ENCODE data around the gene FCSK.
A peak's percentile ranks its signal among the peaks of the same experiment; 100 is the strongest.

The FCSK gene

DNA sequence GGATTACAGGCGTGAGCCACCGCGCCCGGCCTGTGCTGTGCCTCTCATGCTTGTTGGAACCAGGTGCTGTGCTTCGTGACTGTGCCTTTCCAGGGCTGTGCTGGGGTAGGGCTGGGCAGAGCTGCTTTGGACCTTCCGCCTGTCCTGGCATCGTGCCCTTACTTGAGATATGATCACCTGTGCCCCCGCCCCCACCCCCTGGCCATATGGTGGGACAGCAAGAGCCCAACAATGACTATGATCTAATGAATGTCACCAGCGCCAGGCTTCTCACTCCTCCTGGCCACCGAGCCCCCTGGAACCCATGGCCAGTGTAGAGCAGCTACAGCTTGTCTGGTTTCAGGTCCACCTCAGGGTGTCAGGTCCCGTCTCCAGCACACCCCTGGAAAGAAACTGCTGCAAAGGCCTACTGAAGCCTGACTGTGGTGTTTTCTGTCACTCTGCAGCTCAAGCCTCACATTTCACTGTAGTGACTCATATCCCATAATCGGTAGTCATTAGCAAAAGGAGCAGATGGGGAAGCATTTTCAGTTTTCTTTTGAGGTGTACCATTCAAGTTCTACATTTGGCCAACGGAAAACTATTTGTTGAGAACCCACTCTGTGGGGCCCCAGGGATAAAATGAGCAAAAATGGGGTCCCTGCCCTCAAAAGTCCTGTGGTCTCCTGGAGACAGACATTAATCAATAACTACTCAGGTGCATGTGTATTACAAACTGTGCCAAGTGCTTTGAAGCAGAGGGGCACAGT is 22.1 kb downstream of the FCSK start:
- no peak for DNase-seq (ENCODE audit: low read depth, low spot score)

DNA sequence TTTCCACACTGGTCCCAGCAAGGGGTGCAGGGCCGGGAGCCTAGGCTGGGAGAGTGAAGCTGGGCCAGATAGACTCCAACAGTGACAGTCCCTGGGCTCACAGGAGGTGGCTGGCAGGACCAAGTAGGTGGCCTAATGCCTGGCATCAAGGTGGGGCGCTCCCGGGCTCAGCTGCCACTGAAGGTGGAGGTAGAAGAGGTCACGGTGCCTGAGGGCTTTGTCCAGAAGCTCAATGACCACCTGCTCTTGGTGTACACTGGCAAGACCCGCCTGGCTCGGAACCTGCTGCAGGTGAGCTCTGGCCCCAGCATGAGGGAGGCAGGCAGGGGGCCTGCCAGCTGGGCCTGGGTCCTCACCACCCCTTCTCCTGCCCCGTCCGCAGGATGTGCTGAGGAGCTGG is 23.8 kb downstream of the FCSK start:
- no peak for DNase-seq (ENCODE audit: low read depth, low spot score)

DNA sequence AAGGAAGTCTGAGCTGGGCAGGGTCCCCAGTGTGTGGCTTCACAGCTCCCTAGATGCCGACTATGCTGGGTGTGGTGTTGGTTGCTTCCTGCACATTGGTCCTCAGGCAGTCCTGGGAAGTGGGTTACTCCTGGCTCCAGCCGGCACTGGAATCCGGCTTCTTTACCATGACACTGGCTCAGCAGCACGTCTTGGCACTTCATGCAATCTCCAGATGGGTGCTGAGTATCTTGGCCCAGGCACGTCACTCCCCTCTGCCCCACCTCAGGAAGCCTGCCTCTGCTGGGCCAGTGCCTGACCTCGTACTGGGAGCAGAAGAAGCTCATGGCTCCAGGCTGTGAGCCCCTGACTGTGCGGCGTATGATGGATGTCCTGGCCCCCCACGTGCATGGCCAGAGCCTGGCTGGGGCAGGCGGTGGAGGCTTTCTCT is 24.5 kb downstream of the FCSK start:
- peak; percentile 45 for DNase-seq (ENCODE audit: low read depth, low spot score)

DNA sequence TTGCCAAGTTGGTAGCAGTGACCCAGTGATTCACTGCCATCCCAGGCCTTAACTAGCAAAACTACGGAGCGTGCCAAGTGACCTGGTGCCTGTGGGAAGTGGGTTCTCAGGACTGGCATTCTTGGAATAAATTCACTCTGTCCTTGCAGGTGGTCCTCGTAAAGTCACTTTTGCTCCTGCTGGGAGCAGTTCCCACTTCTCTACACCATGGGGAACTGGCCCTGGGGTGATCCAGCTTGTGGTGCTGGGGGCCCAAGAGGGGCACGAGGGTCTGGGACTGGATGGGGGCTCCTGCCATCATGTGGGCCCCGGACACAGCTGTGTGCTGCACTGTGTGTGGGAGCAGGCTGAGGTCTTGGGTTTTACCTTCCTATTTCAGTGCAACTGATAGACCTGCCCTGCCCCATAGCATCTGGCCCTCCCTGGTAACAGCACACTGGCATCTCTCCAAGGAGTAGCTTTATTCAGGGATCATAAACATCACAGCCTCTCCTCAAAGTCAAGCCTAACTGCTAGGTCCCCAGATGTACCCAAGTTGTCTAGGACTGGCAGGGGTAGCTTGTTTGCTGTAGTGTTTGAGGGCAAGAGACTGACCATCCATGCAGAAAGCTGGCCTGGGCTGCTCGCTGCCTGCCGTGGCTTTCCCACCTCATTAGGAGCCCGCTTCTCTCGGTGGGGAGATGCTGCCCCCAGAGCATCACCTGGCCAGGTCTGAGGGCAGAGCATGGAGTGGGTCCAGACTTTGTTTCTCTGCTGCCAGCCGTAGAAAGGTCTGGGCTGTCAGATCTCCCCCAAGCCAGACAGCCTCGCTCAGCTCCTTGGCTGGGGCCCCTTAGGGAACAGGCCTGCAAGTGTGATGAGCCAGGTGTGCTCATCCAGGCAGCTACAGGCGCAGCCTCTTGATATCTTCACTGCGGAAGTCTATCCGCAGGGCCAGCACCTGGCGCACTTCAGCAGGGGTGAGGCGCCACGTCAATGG is 26.0 kb downstream of the FCSK start:
- DNase-seq (ENCODE audit: low read depth, low spot score): no peak

DNA sequence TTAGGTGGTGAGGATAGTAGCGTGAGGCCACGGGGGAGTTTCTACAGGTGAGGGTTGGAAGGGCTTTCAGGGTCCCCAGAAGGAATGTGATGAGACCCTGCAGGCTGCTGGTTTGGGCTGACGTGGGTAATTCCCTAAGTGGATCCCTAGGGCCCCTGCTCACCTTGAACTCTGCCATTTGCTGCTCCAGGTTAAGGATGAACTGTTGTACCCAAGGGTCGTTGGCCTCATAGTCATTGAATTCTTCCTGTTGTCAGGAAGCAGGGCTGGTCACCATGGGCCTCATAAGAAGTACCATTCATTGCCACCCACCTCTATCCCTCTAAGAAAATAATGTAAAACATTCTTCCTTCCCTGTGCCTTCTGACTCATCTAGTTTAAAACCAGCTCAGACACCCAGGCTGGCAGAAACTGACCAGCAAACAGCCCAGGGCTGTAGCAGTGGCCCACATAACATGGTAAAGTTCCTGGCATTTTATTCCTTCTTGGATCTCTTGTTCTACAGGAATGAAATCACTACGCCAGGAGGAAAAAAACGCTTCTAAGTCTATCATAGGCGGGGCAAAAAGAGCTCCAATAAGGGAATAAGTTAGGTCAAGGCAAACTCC is 27.6 kb downstream of the FCSK start:
- no peak for DNase-seq (ENCODE audit: low read depth, low spot score)

DNA sequence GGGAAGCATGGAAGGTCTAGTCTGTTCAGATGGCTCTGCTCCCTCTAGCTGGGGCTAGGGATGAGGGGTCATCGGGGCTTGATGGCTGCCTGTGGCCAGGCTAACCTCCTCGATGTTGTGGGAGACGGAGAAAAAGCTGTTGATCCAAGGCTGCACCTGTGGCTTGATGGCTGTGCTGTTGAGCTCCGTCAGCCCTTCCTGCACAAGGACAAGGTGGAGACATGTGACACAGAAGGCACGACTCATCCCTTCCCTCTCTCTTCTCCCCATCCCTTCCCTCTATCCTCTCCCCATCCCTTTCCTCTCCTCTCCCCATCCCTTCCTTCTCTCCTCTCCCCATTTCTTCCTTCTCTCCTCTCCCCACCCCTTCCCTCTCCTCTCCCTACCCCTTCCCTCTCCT is 28.2 kb downstream of the FCSK start:
- no peak for DNase-seq (ENCODE audit: low read depth, low spot score)

DNA sequence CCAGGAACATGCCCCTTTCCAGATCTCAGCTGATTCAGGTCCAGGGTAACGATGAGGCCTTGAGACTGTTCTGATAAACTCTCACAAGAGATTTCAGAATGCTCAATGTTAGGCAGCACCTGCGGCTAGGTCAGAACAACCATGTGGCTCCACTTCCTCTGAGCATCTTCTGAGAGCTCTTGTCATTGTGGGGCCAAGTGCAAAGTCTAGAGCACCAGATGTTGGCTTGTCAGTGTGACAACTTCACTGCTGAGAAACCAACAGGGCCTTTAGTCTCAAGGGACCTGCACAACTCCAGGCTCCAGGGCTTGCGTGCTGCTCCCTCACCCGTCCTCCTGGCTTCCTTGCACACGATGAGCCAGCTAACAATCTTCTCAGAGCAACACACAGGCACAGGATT is 29.0 kb downstream of the FCSK start:
- DNase-seq (ENCODE audit: low read depth, low spot score): no peak

DNA sequence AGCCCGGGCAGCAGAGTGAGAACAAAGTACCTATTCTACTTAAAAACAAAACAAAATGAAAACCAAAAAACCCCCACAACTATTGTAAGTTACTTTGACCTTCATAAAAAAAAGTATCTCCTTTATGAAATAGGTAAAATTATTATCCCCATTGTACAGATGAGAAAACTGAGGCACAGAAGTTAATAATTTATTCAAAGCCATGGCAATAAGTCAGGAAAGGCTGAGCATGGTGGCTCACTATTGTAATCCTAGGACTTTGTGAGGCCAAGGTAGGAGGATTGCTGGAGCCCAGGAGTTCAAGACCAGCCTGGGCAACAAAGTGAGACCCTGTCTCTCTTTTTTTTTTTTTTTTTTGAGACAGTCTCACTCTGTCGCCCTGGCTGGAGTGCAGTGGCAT is 30.5 kb downstream of the FCSK start:
- DNase-seq (ENCODE audit: low read depth, low spot score): no peak

DNA sequence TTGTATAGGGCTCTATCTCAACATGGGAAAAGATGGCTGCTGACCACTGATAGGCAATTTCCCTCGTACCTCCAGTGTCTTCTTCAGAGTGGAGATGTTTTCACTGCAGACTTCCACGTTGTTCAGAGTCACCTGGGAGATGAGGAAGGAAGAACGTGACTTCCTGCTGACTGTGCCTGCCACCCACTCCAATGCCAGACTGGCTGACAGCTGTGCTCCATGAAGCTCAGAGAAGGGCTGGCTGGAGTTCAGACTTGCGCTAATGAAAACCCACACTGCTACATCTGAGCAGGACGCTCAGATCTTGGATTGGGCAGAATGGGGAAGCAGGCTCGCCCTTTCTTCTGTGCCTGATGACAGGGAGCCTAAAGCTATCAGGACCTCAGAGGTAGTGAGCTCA is 35.9 kb downstream of the FCSK start:
- DNase-seq (ENCODE audit: low read depth, low spot score): no peak

DNA sequence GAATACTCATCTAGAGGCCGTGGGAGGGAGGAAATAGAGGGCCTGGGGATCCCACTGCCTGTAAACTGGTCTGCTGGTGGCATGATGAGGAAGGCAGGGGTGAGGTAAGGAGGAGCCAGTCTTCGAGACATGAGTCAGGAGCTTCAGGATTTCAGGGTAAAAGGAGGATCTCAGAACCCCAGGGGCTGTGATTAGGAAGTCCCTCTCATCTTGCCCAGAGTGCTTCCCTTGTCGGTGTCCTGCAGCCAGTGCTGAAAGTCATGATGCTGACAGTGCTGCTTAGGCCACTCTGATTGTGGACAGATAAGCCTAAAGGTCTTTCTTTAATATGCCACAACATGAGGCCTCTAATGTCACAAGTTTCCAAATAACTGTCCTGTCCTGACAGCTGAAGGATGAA is 39.4 kb downstream of the FCSK start:
- no peak for DNase-seq (ENCODE audit: low read depth, low spot score)

DNA sequence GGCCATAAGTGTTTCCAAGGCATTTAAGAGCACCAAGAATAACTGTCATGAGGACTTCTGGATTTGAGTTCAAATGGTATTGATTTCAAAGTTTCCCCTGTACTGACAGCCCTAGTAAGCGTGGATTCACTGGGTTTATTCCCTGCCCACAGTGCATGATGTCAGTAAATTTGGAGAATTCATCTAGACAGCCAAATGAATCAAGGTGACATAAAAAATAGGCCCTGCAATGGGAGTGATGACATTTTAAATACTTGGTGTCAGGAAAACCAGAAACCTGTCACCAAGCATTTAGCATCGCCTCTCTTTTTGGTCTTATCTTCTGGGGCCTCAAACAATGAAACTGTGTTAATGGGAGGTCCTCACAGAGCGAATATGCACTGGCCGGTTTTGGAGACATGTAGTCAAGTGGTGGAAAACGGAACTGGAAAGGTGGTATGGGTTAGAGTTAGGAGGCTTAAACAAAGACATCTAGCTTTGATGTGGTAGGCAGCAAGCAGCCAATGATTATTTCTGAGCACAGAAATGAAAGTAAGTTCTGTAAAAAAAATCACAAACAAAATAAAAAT is 39.9 kb downstream of the FCSK start:
- DNase-seq (ENCODE audit: low read depth, low spot score): no peak

DNA sequence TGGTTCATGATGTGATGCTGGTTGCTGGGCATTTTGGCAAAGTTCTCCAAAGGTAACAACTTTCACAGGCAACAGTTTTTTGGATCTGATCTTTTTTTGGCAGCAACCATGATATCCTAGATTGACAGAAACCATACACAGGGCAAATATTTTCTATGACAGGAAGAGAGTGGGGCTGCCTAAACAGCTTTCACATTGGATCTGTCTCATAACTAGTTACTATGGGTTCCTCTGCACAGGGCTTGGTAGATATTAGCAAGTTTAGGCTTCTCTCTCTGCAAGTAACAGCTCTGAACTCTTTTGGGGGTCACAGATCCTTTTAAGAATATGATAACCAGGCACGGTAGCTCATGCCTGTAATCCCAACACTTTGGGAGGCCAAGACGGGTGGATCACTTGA is 40.4 kb downstream of the FCSK start:
- no peak for DNase-seq (ENCODE audit: low read depth, low spot score)

DNA sequence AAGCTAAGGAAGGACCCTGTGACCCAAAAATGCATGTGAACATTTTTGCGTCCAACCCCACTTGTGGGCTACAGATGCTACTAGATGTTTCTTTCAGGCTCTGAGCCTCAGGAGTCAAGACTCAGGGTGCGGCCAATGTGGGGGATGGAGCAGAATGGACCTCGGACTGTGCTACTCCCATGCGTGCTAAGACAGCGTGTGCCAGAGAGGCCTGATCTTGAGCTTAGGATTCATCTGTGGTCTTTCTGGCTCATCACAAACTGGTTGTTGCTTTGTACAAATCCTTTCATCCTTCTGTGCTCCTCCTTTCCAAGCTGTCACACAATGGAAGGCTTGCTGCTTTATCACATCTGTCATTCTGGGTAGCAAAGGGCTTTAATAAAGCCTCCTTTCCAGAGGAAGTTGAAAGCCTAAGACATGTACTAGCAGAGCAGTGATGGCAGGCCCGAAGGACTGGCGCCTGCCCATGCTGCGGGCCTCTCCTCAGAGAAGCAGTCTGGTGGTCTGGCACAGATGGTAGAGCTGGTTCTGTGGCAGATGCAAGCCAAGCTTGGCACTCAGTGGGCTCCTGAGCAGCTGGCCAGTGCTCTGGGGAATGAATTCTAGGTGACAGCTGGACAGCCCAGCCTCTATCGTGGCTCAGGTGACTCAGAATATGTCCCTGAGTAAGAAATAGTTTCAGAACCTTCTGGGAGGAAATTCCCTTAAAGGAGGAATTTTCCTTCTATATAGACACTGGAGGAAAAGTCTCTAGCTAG is 41.2 kb downstream of the FCSK start:
- no peak for DNase-seq (ENCODE audit: low read depth, low spot score)

DNA sequence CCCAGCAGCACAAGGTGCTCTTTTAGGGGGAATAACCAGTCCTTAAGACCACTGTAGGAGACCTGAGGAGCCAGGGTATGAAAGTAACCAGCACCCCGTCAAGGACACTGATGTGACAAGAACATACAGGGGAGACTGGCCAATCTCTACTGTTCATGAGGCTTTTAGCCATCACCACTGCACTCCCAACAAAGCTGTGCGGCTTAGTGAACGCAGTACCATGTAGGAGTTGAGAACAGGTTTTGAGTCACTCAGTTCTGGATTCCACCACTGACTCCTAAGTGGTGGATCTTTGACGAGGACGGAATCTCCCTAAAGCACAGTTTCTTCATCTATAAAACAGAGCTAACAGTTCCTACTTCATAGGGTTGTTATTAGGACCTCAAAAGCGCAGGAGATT is 42.1 kb downstream of the FCSK start:
- no peak for DNase-seq (ENCODE audit: low read depth, low spot score)

DNA sequence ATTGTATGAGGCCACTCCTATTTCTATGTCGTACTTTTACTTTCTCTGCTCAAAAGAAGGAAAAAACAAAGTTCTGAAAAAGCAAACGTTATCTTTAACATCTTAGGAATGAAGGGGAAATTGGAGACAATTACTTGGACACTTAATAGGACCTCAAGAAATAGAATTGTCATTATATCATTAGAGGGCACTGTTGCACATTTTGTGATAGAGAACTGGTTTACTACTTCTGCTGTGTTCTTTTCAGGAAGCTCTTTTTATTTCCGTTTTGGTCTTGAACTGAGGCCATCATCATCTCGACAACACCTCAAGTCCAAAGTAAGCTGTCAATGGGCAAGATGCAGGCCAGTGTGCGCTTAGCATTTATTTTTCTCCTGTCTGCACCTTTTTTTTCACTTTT is 54.4 kb downstream of the FCSK start:
- DNase-seq (ENCODE audit: low read depth, low spot score): no peak

DNA sequence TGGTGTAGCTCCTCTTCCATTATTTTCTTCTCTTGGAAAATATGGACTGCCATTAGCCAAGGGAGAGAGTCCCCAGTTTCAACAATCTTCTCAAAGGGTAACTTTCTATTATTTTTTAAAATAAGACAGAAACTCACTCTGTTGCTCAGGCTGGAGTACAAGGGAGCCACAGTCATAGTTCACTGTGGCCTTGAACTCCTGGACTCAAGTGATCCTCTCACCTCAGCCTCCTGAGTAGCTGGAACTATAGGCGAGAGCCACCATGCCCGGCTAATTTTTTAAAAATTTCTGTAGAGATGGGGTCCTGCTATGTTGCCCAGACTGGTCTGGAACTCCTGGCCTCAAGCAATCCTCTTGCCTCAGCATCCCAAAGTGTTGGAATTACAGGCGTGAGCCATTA is 55.8 kb downstream of the FCSK start:
- DNase-seq (ENCODE audit: low read depth, low spot score): no peak

DNA sequence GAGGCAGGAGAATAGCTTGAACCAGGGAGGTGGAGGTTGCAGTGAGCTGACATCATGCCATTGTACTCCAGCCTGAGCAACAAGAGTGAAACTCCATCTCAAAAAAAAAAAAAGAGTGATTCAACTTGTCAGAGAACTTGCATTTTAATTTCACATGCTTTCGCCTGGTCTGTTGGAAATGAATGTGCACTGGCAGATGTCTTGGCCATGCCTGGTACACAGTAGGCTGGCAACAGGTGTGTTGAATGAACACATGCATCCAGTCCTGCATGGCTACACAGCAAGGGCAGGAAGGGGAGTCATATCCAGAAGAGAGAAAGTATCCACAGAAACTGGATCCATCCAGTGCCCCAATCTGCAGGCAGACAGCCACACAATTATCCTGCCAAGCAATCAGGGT is 57.4 kb downstream of the FCSK start:
- DNase-seq (ENCODE audit: low read depth, low spot score): no peak

DNA sequence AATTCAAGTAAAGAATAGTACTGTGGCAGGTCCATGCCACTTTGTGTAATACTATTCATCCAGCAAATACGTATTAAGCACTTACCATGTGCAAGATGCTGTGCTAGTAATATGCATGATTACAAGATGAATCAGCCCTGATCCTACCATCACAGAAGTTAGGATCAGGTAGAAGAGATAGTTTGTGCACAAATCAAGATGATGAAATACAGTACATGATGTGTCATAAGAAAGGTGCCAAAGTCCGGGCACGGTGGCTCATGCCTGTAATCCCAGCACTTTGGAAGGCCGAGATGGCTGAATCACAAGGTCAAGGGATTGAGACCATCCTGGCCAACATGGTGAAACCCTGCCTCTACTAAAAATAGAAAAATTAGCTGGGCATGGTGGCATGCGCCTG is 58.1 kb downstream of the FCSK start:
- no peak for DNase-seq (ENCODE audit: low read depth, low spot score)

DNA sequence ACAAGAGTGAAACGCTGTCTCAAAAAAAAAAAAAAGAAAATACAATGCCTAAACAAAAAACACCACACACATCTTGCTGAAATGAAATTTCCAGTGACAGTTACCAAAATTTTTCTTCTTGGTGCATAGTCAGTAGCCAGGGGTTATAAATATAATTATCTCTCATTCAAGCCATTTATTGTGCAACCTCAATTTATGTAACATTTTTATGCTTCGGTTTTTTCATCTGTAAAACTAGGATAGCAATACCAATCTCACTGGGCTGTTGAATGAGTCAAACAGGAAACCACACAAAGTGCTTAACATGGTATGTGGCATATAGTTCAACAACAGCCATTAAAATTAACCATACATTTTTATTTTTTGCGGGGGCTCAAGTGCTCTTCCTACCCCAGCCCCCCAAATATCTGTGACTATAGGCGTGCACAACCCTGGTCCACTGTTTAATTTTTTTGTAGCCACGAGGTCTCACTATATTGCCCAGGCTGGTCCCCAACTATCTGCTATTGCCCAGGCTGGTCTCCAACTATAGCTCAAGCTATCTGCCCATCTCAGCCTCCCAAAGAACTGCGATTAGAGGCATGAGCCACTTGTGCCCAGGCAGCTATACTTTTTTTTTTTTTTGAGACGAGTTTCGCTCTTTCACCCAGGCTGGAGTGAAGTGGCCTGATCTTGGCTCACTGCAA is 66.4 kb downstream of the FCSK start:
- no peak for DNase-seq (ENCODE audit: low read depth, low spot score)

DNA sequence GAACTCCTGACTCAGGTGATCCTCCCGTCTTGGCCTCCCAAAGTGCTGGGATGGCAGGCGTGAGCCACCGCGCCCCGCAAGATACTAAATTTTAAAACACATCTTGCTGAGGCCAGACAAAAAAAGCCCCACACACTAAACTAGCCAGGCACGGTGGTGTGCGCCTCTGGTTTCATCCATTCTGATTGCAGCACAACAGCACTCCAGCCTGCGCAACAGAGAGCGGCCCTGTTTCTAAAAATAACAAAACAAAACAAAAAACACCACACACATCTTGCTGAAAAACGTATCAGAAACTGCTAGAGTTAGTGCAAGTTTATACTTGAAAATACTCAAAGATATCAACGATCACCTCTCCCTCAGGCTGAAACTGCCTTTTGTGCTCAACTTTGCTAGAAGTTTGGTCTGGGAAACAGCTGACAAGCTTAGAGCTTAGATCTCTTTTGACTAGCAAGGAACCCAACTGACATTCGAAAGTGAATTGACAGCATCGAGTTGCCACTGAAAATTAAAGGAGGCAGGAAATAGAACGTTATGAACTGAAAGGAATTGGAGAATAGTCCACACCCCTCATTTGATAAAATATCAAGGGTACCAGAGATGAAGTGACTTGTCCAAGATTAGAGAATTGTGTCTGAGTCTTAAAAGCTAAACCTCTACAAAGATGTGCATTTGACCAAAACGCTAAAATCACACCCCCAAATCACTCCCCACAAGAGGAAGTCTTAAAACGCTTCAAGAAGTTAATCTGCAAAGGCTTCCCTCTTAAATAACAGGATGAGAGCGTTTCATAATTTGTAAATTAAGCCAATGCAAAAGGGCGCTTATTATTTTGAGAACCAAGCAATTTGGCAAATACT is 68.1 kb downstream of the FCSK start:
- no peak for DNase-seq (ENCODE audit: low read depth, low spot score)

Data from ELF-1 (cell line).